HPDE6-E6E7 (cell line): ENCODE data around the gene PTPRN2.

Source experiments
- DNase-seq: peaks from one replicate; pipeline ENCODE4 v3.0.0; 2011; ENCODE audit warnings: missing footprints; ENCODE audit errors: extremely low spot score

Gene PTPRN2

GRCh38 chr7:157799076-157799685 lies 788.4 kb downstream of the PTPRN2 start:
- DNase-seq: no peak

DNA sequence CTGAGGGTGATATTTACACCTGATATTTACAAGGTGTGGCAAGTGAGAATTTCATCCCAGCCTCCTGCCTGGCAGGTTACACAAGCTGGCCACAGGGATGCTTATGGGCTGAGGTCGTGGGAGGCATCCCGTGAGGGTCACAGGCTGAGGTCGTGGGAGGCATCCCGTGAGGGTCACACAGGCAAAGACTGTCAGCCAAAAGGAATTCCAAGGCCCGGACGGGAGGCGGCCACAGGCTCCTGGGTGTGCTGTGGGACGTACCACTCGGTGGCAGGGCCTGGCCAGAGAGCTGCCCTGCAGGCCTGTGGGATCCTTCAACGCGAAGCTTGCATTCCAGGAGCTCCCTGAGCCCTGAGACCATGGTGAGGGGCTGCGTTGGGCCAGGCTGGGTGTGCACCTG lies 790.3 kb downstream of the PTPRN2 start:
- no peak for DNase-seq

DNA sequence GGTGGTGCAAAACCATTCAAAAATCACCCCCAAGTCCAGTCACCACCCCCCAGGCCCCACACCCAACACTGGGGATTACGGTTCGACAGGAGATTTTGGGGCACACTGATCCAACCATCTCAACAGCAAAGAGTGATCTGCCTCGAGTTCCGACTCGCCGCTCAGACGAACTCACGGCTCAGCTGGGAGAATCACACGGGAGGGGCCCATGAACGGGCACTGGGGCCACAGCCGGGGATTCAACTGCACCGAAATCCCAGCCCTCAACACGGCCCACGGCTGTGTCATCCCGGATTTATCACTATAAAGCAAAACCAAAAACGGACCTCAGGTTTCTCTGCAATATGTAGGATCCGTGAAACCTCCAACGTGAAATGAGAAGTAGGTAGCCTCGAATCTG lies 790.8 kb downstream of the PTPRN2 start:
- DNase-seq: no peak

- no peak for DNase-seq
Measured at GRCh38 chr7:157795643-157796042, 792.0 kb downstream of the PTPRN2 start.

- no peak for DNase-seq
Measured at GRCh38 chr7:157795199-157795598, 792.4 kb downstream of the PTPRN2 start.

DNA sequence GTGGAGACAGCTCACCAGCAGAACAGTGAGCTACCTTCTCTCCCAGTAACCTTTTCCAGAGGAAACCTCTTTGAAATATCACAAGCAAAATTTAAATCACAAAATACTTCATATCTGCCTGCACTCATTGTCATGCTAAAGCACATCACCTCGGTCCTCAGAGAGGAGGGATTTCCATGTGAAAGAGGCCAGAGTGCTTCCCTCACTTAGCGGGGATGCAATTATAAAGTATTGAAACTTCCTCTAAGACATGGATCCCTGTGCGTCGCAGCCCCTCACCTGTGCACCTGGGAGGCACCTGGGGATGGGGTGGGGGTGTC lies 792.9 kb downstream of the PTPRN2 start:
- DNase-seq: no peak

DNA sequence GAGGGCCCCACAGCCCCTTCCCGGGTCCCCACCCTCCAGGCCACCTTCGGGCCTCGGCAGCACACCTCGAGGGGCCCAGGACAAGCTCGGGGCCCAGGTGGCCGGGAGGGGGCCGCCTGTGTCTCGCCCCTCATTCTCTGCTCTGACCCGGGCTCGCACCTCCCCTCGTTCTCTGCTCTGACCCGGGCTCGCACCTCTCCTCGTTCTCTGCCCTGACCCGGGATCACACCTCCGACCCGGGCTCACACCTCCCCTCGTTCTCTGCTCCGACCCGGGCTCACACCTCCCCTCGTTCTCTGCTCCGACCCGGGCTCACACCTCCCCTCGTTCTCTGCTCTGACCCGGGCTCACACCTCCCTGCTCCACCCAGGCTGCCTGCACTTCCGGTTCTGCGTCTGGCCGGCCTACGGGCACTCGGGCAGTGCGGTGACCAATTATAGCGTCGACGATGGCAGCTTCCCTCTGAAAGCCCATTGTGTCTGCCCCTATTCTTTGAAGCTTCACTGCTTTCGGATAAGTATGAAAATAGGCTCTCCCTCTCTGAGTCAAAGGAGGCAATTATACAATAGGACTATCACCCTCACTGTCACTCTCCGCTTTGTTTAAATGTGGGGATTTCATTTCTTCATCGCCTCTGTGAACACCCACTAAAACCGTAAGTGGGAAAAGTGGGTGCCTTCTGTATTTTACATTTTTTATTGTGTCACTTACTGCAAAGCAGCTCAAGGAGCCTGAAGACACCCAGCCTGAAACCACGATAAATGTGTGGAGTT lies 793.5 kb downstream of the PTPRN2 start:
- DNase-seq: no peak

GRCh38 chr7:157793087-157793353 lies 794.6 kb downstream of the PTPRN2 start:
- DNase-seq: no peak

- no peak for DNase-seq
Measured at GRCh38 chr7:157792241-157793086, 795.2 kb downstream of the PTPRN2 start.

- DNase-seq: no peak
Measured at GRCh38 chr7:157791666-157792065, 796.0 kb downstream of the PTPRN2 start.

- DNase-seq: no peak
Measured at GRCh38 chr7:157791261-157791660, 796.4 kb downstream of the PTPRN2 start.

DNA sequence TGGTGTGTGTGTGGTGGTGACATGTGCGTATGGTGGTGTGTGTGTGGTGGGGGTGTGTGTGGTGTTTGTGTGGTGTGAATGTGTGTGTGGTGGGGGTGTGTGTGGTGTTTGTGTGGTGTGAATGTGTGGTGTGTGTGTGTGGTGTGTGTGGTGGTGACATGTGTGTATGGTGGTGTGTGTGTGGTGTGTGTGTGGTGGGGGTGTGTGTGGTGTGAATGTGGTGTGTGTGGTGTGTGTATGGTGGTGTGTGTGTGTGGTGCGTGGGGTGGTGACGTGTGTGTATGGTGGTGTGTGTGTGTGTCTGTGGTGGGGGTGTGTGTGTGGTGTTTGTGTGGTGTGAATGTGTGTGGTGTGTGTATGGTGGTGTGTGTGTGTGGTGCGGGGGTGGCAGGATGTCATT lies 797.7 kb downstream of the PTPRN2 start:
- no peak for DNase-seq

DNA sequence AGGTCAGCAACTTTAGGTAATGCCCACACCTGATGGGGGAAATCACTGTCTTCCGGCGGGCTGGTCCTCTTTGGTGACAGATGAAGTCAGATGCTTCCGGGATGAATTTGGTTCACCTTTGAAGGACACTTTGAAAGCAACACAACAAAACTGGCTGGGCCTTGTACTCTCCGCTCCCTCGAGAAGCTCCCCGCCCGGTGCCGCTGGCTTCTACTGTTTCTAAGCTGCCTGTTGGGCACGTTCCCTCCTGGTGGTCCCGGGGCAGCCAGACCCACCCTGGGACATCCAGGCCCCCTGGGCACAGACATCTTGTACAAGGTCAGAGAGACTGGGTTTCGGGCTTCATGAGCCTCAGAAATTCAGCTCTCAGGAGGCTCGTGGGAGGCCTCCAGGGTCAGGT lies 798.5 kb downstream of the PTPRN2 start:
- no peak for DNase-seq

DNA sequence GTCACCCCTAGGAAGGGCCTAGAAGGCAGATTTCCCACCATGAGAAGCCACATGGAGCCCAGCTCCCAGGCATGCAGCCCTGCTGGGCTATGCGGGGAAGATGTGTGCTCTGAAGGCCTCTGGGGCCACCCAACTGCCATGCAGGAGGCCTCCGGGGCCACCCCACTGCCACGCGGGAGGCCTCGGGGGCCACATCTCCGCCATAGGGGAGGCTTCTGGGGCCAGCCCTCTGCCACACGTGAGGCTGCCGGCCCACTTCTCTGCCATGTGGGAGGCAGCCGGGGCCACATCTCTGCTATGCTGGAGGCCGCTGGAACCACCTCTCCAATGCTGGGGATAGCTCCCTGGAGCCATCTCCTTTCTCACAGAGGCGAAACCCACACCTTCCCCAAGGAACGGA lies 799.0 kb downstream of the PTPRN2 start:
- no peak for DNase-seq

- DNase-seq: no peak
Measured at GRCh38 chr7:157787275-157787701, 800.3 kb downstream of the PTPRN2 start.

- DNase-seq: no peak
Measured at GRCh38 chr7:157786375-157787274, 801.0 kb downstream of the PTPRN2 start.

- no peak for DNase-seq
Measured at GRCh38 chr7:157785486-157786186, 802.0 kb downstream of the PTPRN2 start.

DNA sequence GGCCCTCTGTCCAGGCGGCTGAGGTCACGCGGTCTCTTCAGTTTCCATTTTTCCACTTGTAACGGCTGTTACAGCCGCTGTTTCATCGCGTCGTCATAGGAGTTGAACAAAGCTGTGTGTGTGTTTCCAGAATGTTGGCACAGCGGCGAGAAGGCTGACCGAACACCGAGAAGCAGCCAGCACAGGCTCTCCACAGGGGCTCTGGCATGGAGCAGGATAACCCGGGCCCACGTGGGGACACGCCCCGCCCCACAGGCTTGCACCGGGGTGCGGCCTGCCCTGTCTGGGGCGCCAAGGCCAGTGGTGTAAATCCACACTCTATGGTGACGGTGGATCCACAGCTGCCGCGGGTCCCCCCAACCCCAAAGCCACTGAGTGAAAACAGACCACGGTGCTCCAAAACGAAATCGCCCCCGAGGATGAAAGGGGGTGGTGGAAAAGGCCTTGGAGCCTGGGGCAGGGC lies 802.6 kb downstream of the PTPRN2 start:
- no peak for DNase-seq

- DNase-seq: no peak
Measured at GRCh38 chr7:157784041-157784835, 803.4 kb downstream of the PTPRN2 start.

GRCh38 chr7:157782041-157782440 lies 805.6 kb downstream of the PTPRN2 start:
- no peak for DNase-seq
